ENCODE results near the gene RNF103.

- TF ChIP-seq CTCF (IDR thresholded peaks at IDR 0.05; ENCODE audit: extremely low read depth in 1 of 2, insufficient read depth in 1 of 2, low read depth in 1 of 2, low read length in 2 of 2) (no peak), POLR2AphosphoS5 (IDR thresholded peaks at IDR 0.05; ENCODE audit: insufficient read depth, low read depth, low read length) (no peak), POLR2A (IDR thresholded peaks at IDR 0.05; ENCODE audit: low read depth, low read length) (no peak), MAX (IDR thresholded peaks at IDR 0.05; ENCODE audit: insufficient read depth, insufficient read length) (no peak), EZH2 (IDR thresholded peaks at IDR 0.05; ENCODE audit: borderline replicate concordance, low read depth, low read length, severe bottlenecking) (no peak), MYC (IDR thresholded peaks at IDR 0.05; ENCODE audit: low read depth, low read length) (no peak), JUN (IDR thresholded peaks at IDR 0.05; ENCODE audit: borderline replicate concordance, insufficient read depth, insufficient read length, low read depth) (no peak)
These were observed 24.7 kb downstream of the RNF103 start for GRCh38 chr2:86598966-86599365.

Measured in endothelial cell of umbilical vein (primary cell).